HG03442 (cell line): ENCODE measurements around the gene PLA2G2C.
"Not testable (repeated sequence)": the region's sequence is repeated elsewhere in the genome, so short reads cannot be mapped to it uniquely, and the experiment has no call there.

ENCODE experiments used
- ATAC-seq: cut with Tn5 transposase; IDR thresholded peaks from one replicate; pipeline ENCODE4 v1.9.1; 2021; ENCODE audit warnings: mild to moderate bottlenecking, moderate library complexity; ENCODE audit not compliant: unreplicated experiment

PLA2G2C gene

GRCh38 chr1:20185834-20186782 is at the start of gene PLA2G2C, which contains the start of gene UBXN10:
Gene PLA2G2C, minus strand, starts transcription at chr1:20186518. Its CDS starts 9,155 bp downstream, at chr1:20177363.
Gene UBXN10, plus strand, starts transcription at chr1:20186096. Its CDS starts 4,466 bp downstream, at chr1:20190562.
- no peak for ATAC-seq

GRCh38 chr1:20234788-20235535 is 48.6 kb upstream of the PLA2G2C start:
- ATAC-seq = no peak

- no peak for ATAC-seq
These were observed 47.5 kb upstream of the PLA2G2C start for GRCh38 chr1:20233866-20234265.

DNA sequence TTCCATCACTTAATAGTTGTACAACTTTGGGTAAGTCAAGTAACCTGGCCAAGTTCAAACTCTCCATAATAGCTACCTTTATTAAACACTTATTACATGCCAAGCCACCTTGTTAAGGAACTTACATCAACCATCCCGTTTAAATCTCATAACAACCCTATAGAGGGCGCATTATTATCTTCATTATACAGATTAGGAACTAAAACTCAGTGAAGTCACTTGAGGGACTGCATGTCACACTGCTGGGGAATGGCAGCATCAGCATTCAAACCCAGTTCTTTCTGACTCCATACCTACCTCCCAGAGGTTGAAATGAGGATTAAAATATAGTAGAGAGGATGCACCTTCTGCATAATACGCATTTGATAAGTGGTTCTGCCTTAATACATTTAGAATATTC is 47.1 kb upstream of the PLA2G2C start:
- ATAC-seq = no peak

DNA sequence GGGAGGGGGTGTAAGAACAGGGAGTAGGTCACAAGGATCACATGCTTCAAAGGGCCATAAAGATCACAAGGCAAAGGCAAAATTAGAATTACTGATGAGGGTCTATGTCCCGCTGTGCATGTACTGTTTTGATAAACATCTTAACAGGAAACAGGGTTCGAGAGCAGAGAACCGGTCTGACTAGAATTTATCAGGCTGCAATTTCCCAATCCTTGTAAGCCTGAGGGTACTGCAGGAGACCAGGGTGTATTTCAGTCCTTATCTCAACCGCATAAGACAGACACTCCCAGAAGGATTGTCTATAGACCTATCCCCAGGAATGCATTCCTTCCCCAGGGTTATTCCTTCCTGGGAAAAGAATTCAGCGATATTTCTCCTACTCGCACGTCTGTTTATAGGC is 46.2 kb upstream of the PLA2G2C start:
- not testable (repeated sequence) for ATAC-seq

DNA sequence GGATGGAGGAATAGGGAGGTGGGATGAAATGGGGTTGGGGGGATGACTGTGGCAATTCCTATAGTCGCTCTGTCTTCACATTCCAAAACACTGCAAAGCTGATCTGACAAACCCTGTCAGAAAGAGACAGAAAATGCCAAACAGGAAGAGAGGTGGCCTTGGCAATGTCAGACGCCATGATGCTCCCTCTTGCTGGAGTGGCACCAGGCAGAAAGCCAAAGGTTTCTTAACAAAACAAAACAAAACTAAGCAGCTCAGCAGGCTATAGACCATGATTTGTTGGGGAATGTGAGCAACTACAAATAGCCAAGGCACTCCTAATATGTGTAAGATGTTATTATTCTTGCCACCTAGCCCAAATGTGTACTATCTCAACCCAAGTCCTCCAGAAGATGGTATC is 42.9 kb upstream of the PLA2G2C start:
- no peak for ATAC-seq

DNA sequence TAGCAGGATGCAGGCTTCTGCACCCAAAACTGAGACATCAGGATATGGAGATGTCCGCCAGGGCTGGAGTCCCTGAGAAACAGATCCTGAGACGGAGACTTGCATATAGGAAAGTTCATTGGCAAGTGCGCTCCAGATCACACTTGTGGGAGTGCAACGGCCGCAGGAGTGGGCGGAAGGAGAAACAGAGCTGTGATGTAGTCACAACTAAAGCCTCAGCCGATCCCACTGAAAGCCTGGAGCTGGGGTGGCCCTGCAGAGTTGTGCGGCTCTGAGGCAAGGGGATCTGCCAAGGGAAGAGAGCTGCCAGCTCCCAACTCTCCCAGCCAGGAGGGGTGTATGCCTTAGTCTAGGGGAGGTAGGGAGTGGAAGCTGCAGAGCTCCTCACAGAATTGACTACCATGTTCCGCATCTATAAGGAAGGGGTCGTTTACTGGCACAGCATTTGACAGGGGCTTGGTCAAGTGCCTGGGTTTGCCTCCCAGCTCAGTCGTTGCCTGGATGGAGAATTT is 42.1 kb upstream of the PLA2G2C start:
- ATAC-seq = no peak

GRCh38 chr1:20227704-20228103 is 41.4 kb upstream of the PLA2G2C start:
- ATAC-seq = no peak

GRCh38 chr1:20224546-20224945 is 38.2 kb upstream of the PLA2G2C start:
- no peak for ATAC-seq

- ATAC-seq = no peak
These were observed 37.5 kb upstream of the PLA2G2C start for GRCh38 chr1:20223551-20224419.

DNA sequence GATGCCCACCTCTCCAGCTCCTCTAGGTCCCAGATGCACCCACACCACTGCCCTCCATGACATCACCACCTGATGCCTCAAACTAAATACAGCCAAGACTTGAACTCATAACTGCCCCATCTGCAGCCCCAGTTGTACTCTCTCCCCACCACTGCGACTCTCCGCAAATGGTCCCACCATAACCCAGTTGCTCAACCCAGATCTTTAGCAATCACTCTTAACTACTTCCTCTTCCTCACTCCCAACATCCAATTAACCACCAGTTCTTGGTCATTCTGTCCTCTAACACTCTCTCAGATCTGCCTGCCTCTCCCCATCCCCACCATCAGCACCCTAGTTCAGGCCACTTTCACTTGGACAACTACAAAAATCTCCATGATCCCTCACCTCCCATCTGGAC is 36.8 kb upstream of the PLA2G2C start:
- ATAC-seq = no peak

- no peak for ATAC-seq
These were observed 33.7 kb upstream of the PLA2G2C start for GRCh38 chr1:20220036-20220435.

GRCh38 chr1:20219053-20219452 is 32.7 kb upstream of the PLA2G2C start:
- ATAC-seq = not testable (repeated sequence)

DNA sequence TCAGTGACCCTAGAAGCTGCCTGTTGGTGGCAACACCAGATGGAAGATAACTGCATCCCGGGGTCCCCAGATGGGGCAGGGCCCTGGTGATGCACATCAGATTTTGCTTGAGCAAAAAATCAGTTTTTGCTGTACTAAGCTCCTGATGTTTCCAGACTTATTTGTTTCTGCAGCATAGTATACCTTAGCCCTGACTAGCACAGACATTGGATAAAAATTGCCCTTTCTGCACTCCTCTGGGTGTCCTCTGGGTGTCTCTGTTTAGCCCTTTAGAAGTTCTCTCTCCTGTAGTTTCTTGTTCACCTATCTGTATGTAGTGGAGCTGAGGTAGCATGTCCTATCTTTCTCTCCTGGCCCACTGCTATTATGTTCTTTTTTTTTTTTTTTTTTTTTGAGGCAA is 30.3 kb upstream of the PLA2G2C start:
- no peak for ATAC-seq

DNA sequence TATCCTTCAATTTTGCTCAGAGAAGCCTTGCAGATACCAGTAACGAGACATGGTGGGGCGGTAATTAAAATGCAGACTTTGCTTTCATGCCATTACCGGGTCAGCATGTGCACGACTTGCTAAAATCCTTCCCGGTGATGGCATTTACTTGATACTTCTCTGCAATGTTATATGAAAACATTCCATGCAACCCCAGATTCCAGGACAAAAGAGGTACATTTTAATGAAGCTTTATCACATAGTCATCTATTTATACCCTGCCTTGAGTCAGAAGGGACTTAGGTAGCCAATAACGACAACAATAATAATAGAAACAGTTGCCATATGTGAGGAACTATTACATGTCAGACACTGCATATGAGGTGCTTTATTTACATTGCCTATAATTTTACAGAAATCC is 29.4 kb upstream of the PLA2G2C start:
- no peak for ATAC-seq

DNA sequence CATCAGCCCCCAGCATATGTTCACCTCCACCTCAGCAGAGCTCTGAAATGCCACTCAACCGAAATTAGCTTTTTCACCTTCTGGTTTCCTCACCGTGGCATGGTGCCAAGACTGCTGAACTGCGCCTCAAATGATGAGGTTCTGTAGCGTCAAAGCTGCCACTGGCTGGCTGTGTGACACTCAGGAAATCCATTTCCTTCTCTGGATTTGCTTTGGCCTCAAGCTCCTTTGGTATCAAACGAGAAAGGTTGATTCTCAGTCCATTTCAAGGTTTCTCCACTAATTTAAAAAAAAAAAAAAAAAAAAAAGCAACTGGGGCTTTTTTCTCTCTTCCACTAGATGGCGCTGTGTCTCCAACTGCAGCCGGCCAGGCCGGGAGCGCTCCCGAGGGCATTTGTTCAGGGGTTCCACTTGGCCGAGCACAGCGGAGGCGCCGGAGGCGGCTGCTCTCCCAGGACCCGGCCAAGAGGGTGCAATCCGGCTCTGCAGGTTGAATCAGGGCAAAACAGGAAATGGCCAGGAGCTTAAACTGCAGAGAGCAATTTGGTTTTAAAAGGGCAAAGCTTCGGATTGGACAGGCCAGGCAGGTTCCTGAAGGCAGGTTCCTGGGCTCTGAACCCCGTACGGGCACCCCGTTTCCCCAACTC is 26.5 kb upstream of the PLA2G2C start:
- ATAC-seq = no peak

GRCh38 chr1:20212085-20212684 is 25.9 kb upstream of the PLA2G2C start:
- ATAC-seq = no peak

DNA sequence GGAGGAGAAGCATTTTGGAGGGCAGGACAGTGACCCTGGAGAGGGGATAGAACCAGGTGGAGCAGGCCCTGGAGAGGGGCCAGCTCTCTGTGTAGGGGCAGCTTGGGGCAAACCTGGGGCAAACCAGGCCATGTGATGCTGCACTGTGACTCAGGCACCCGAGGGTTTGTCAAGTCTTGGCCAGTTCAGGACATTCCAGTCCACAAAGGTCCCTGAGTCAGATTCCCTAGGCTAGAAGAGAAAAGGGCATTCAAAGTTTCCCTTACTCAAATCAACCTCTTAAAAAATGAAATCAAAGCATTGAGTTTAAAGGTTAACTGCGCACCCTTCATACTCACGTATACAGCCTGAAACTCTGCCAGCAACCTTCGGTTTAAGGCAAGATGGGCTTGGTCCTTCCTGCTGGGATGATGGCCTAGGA is 25.2 kb upstream of the PLA2G2C start:
- no peak for ATAC-seq

DNA sequence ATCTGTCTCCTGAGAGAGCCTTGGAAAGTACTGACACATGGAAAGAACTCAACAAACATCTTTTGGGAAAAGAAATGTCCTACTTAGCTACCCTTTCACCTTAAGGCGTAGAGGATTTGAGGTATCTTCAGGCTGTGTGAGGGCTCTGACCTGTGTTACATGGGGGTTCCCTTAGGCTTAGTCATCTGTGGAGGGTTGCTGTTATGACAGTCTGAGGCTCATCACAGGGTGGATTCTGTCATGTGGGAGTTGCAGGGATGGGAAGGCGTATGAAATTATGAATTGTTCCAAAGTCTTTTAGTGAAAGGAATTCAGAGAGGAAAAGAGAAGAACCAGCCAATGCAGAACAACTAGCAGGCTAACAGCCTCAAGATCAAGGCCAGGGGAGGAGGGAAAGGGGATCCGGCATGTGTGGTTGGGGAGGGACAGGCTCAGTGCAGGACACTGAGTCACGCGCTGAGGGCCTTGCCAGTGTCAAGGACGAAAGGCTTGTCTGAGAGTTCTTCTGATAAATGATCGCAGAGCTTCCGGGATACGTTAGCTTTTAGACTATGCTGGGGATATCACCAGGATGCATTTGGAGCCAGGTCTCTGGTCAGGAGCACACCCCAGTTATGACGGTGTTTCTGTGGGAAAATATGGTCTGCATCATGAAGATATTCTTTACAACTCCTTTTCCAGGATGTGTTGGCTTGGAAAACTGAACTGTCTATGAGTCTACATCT is 24.6 kb upstream of the PLA2G2C start:
- ATAC-seq = no peak
